Stimulated activated CD8-positive, alpha-beta memory T cell treated with anti-CD3 and anti-CD28 coated beads, Interleukin-4, amount 100 ng/mL, for 1 hour (primary cell): ENCODE data around the gene STRADB.
"Not testable (repeated sequence)": the region's sequence is repeated elsewhere in the genome, so short reads cannot be mapped to it uniquely, and the experiment has no call there.

Source experiments
- DNase-seq, 2 donors: peaks; one replicate each; pipeline ENCODE4 v3.0.0-alpha.2; 2020; ENCODE audit warnings: low read depth in 2 of 2, low spot score in 1 of 2

STRADB gene

GRCh38 chr2:201430322-201430721, 21.2 kb upstream of the STRADB start:
- not testable (repeated sequence) for DNase-seq

DNA sequence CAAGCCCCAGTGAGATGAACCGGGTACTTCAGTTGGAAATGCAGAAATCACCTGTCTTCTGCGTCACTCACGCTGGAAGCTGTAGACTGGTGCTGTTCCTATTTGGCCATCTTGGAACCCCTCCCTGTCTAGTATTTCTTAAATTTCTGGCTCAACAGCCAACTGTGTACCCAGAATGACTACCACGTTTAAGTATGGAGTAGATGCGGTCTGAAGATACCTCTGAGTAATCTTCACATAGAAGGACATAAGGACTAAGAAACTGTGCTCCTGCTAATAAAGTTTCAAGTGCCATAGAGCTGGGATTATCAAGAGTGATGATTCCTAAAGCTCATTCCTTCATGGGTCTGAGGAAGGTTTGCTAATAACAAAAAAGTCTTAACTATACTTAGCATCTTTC, 20.7 kb upstream of the STRADB start:
- DNase-seq, result no peak

DNA sequence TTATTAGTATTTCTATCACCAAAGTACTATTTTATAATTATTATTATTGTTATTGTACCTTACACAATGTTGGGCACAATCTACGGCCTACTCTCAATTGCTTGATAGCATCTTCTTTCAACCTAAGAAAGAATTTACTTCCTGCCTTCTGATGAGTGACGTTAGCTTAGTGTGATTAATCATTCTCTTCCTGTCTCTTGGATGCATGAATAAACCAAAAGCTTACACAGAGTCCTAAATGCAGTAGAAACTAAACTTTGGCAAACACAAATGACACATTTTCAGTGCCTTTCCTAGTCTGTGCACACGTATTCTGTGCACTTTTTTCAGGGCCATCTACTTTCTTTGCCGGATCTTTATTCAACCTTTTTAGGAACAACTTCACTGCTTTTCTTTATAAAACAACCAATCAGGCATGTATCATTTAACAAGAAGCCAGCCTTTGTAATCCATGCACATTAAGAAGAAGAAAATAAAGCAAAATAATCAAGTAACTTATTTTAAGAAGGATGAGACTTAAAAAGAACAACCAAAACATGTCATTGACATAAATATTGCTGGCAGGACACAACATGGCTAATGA, 19.4 kb upstream of the STRADB start:
- DNase-seq, result no peak

DNA sequence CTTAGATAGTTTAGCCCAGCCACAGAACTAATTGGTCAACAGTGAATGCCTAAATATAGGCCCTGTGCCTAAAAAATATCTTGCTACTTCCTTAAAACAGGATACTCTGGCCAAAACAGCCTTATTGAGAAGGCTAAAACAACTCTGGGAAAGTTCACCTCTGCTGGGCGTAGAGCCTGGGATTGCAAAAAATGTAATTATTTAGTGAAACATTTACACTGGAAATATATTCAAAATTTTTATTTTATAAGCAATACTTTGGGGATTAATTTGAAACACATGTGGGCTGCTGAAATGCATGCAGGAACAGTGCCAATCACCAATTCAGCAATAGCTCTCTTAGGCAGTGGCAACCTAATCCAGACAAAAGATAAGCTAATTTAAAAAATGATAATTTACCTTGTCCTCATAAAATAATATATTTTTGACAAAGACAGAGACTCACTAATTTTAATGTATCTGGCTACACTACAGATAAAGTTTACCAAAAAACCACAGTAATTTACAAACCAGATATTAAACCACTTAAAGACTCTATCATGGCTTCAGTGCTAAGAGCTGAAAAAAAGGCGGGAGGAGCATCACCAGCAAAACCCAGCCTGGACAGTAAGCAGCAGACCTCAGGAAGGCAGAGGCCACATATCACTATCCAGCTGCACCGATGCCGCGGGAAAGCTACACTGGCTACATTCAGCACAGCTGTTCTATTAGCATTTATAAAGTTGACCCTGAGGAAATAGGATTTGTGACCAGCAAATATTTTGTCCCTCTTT, 18.7 kb upstream of the STRADB start:
- DNase-seq, result no peak

DNA sequence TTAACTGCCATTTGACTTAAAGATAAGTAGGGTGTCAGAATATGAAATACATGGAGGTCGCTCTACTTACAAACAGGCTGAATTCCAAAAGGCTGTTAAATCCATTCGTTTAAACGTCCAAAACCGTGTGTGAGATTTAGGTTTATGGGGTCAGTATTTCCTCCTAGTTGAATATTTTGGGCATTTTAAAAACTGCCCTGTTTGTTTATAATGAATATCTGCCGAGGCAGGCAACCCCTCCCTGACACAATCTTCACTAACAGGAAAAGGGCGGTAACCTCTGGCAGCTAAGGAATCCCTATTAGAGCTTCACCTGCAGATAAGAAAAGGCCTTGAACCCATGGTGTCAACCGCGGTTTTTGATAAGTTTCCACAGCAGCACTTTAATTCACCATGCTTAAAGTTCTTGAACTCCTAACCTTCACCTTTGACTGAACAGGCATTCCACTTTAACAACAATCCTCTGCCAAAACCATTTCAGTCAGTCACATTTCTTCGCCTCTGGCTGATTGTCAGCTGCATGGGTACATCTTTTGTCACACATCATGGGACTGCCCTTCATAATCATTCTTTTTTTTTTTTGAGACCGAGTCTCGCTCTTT, 18.0 kb upstream of the STRADB start:
- no peak for DNase-seq

DNA sequence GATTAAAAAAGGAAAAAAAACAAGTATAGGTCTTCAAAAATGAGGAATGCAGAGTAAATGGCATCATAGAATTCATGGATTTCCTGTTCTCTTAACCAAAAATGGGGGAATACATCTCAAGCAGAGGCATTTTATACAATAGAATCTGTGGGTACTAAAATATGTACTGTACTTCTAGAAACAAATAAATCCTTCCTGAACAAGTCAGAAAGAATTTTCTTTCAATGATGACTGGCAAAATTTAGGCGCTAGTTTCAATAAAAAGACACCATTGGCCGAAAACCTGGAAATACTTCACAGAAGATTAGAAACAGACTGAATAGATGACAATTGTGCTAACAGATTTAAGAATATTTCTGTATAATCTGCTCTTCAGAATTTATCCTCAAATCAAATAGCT, 15.4 kb upstream of the STRADB start:
- no peak for DNase-seq

DNA sequence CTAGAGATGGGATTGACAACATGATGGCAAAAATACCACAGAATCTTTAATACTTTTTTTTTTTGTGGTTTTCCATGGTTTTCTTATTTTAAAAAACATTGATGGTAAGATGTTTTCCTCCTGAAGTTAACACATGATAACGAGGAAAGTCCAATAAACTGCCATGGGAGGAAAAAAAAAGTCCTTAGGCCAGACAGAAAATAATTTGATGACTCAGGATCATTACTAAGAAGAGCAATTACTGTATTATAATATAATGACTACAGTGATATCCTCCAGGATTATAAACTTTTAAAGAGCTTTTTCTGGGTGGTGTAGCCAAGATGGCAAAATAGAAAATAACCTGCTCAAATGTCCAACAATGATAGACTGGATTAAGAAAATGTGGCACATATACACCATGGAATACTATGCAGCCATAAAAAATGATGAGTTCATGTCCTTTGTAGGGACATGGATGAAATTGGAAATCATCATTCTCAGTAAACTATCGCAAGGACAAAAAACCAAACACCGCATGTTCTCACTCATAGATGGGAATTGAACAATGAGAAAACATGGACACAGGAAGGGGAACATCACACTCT, 12.1 kb upstream of the STRADB start:
- not testable (repeated sequence) for DNase-seq

DNA sequence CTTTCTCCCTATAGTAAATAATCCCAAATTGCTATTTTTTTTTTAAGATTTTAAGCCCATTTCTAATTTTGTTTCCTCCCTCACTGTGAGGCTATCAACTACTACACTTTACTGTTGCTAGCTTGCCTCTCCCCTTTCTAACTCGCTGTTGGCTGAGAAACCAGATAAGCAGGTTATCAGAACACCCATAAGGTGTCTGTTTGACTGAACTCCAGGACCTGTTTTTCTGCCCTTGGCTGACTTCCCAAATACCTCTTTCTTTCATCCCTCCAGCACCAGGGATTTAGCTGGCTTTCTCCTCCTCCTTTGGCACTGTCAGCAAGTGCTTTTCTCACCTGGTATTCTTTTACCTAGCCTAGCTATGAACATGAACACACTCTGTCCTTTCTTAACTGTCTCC, 11.4 kb upstream of the STRADB start:
- no peak for DNase-seq

GRCh38 chr2:201441409-201441808, 10.1 kb upstream of the STRADB start:
- no peak for DNase-seq

GRCh38 chr2:201444746-201445465, 6.6 kb upstream of the STRADB start:
- DNase-seq, result no peak

- no peak for DNase-seq
Measured at GRCh38 chr2:201447086-201447485, 4.5 kb upstream of the STRADB start.

DNA sequence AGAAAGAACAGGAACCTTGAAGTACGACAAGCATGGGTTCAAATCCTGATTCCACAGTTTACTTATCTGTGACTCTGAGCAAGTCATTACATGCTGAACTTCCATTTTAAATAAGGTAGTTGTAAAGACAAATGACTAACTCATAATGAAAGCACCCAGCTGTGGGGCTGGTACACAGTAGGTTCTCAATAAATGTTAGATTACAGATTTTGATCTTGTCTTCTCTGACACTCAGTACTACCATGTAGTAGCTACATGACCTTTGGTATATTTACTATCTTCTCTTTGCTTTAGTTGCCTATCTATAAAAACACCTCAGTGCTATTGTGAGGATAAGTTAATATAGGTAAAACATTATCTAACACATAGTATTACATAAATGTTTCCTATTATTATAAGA, 3.5 kb upstream of the STRADB start:
- DNase-seq, result no peak

GRCh38 chr2:201448701-201449100, 2.8 kb upstream of the STRADB start:
- DNase-seq, result no peak

DNA sequence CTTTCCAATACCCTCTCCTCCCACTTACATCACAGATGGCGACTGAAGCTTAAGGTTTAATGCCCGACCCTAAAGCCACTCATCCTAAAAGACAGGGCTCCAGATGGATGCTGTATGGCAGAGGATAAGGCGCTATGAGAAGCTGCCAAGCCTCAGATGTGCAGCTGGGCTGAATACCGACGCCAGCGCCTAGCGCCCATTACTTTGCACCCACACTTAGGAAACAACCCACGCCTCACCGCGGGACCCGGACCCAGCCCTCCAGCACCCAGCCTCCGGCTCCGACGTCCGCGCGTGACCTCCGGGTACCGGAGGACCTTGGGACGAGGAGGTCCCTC, 617 bp upstream of the STRADB start:
- no peak for DNase-seq

DNA sequence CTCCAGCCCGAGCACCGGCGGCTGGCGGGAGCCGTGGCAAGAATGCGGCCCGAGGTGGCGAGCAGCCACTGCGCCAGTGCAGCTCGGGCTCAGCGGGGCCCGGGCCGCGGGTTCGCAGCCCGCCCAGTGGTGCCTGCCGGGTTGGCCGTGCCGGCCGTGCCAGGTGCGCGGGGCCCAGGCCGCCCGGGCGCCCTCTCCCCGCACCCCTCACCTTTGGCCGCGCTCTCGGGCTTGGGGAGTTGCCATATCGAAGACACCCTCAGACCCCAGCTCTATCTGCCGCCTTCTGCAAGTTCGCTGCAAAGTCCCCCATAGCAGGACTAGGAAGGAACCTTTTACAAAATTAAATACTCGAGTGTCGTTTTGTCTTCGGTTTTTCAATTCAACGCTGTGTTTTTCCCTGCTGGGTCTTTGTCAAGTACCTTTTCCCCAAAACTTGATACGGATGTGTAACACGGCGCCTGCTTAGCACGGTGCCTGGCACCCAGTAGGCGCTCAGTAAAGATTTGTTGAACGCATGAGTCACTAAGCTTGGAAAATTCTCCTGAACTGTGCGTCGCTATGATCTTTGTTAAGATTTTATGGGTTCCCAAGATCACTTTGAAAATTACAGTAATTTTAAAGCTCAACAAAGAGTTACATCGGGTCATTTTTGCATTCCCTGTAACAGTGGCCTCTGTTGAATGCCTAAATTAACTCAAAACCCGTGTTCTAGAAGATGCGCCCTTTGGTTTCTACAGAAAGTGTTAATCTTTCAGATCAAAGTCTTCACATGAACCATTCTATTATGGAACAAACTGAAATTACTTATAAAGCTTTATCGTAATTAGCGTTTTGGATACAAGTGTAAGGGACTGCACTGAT, 750 bp downstream of the STRADB start:
- DNase-seq, result no peak

- DNase-seq, result no peak
Measured at GRCh38 chr2:201452922-201453643, 1.5 kb downstream of the STRADB start.

DNA sequence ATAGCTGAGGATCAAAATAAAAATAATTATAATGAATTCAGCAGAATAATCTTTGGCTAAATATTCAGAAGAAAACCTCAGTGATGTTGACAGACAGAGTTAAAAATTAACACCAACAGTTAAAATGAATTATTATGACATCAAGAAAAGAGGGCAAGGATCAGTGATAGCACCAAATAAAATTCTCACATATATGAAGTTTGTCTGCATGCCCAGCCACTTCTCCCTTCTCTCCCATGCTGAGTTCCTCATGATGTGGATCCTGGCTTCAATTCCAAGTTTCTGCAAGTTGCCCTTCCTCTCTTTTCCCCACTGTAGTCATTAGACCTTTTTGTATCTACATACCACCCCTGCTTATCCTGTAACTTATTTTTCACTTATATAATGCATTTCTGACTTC, 6.8 kb downstream of the STRADB start:
- DNase-seq, result no peak

GRCh38 chr2:201460532-201460931, 9.0 kb downstream of the STRADB start:
- no peak for DNase-seq

DNA sequence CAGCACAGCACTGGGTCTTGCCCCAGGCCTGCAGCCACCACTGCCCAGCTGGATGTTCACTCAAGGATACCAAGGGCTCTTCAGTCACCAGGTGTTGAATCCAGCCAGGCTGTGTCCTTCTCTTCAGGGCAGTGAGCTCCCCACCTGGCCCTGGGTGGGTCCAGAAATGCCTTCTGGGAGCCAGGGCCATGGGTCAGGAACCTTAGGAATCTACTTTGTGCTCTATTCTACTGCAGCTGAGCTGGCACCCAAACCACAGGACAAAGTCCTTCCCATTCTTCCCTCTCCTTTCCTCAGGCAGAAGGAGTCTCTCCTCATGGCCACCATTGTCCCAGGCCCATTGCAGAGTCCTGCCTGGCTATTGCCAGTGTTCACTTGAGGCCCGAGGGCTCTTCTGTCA, 13.0 kb downstream of the STRADB start:
- no peak for DNase-seq

- no peak for DNase-seq
Measured at GRCh38 chr2:201465524-201465971, 14.0 kb downstream of the STRADB start.
